ENCODE data around the gene C13orf46. TPM values are rescaled to one million over a fixed set of nuclear protein-coding genes. Genes with fewer than 3 reads are reported as not detected.

The C13orf46 gene
- polyA plus RNA-seq, 1 donor (not counting 4 experiments of a cell fraction or from before 2014, with no cell fraction given), result not detected

DNA sequence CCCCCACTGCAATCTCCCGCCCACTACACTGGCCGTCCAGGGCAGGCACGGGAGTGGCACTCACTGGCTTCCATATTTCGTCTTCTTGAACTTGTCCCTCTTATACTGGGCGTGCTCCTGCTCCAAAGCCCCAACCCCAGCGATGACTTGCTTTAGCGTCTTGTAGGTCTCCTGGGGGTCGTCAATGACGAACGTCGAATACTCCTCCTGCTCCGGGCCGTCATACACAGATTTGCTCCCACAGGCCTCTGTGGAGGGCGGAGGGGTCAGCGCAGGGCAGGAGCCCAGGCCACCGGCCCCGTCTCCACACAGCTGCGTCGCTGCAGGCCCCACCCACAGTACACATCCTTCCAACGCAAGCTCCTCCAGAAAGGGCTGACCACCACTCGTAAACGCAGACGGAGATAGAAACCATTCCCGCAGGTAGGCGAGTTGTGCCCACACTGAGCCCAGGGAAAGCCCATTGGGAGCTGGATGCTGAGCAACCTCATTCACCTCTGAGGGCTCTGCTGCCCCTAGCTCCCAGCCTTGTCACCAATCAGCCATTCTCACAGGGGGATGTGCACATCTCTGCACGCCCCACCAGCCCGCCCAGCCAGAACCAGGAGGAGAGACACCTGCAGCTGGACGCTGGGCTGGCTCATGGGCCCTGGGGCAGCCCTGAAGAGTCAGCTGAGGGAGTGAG lies 7.9 kb upstream of the C13orf46 start:
- Histone ChIP-seq H3K9ac (ENCODE audit: control insufficient read depth, extremely low read depth, insufficient read depth, low read length) (no peak overlapping the region), H2AFZ (ENCODE audit: control insufficient read depth, low read length) (no peak overlapping the region), H3K4me1 (ENCODE audit: control insufficient read depth, extremely low read depth, insufficient read depth, low read length) (peaks cover 5% of the 10 kb centered on the region), H3K79me2 (ENCODE audit: control insufficient read depth, insufficient read depth, low read length) (no peaks in the 10 kb centered on the region), H3K27me3 (ENCODE audit: control insufficient read depth, extremely low read depth, insufficient read depth, low read length) (no peaks in the 10 kb centered on the region), H3K27ac (ENCODE audit: control insufficient read depth, insufficient read depth, low read length) (no peak overlapping the region), H3K9me3 (ENCODE audit: control insufficient read depth, low read depth, low read length) (no peaks in the 10 kb centered on the region), H3K9me1 (ENCODE audit: control insufficient read depth, extremely low read depth, insufficient read depth, low read length) (no peaks in the 10 kb centered on the region), H4K20me1 (ENCODE audit: control insufficient read depth, extremely low read depth, insufficient read depth, low read length) (no peaks in the 10 kb centered on the region), H3K4me2 (ENCODE audit: control insufficient read depth, extremely low read depth, insufficient read depth, low read depth, low read length) (no peak overlapping the region), H3K4me3 (ENCODE audit: control insufficient read depth in 2 of 3, extremely low read depth in 1 of 3, insufficient read depth in 2 of 3, low read depth in 1 of 3, low read length in 3 of 3) (no peak overlapping the region), H3K36me3 (ENCODE audit: control insufficient read depth in 2 of 2, extremely low read depth in 1 of 2, insufficient read depth in 2 of 2, low read length in 2 of 2) (no peaks in the 10 kb centered on the region)
- DNase-seq (ENCODE audit: low read depth, low spot score) (no peak), FAIRE-seq (no peak)
- dilution Hi-C loops (cut with MboI; ENCODE audit: extremely low pct_ligation_motif_present, low sequenced_read_pairs), result no loop called here
- TF ChIP-seq EZH2 (IDR thresholded peaks at IDR 0.05; ENCODE audit: low read length), result no peak
- TF ChIP-seq, protein P1, sequence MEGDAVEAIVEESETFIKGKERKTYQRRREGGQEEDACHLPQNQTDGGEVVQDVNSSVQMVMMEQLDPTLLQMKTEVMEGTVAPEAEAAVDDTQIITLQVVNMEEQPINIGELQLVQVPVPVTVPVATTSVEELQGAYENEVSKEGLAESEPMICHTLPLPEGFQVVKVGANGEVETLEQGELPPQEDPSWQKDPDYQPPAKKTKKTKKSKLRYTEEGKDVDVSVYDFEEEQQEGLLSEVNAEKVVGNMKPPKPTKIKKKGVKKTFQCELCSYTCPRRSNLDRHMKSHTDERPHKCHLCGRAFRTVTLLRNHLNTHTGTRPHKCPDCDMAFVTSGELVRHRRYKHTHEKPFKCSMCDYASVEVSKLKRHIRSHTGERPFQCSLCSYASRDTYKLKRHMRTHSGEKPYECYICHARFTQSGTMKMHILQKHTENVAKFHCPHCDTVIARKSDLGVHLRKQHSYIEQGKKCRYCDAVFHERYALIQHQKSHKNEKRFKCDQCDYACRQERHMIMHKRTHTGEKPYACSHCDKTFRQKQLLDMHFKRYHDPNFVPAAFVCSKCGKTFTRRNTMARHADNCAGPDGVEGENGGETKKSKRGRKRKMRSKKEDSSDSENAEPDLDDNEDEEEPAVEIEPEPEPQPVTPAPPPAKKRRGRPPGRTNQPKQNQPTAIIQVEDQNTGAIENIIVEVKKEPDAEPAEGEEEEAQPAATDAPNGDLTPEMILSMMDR (optimal IDR thresholded peaks at IDR 0.05 in 1 of 3, IDR thresholded peaks at IDR 0.05 in 1 of 3, conservative IDR thresholded peaks at IDR 0.05 in 1 of 3; ENCODE audit: extremely low read depth in 1 of 3, insufficient read depth in 2 of 3, low read length in 3 of 3), result no peak

GRCh38 chr13:113981194-113981605 lies 7.3 kb upstream of the C13orf46 start:
- TF ChIP-seq, protein P1 (optimal IDR thresholded peaks at IDR 0.05 in 1 of 3, IDR thresholded peaks at IDR 0.05 in 1 of 3, conservative IDR thresholded peaks at IDR 0.05 in 1 of 3; ENCODE audit: extremely low read depth in 1 of 3, insufficient read depth in 2 of 3, low read length in 3 of 3), result no peak
- TF ChIP-seq EZH2 (IDR thresholded peaks at IDR 0.05; ENCODE audit: low read length), result no peak
- H4K20me1 ChIP-seq (ENCODE audit: control insufficient read depth, extremely low read depth, insufficient read depth, low read length), result no peaks in the 10 kb centered on the region
- no peaks in the 10 kb centered on the region for H3K27me3 ChIP-seq (ENCODE audit: control insufficient read depth, extremely low read depth, insufficient read depth, low read length)
- peaks cover 6% of the 10 kb centered on the region for H3K4me1 ChIP-seq (ENCODE audit: control insufficient read depth, extremely low read depth, insufficient read depth, low read length)
- H3K4me3 ChIP-seq (ENCODE audit: control insufficient read depth in 2 of 3, extremely low read depth in 1 of 3, insufficient read depth in 2 of 3, low read depth in 1 of 3, low read length in 3 of 3), result no peak overlapping the region
- FAIRE-seq, result peak; percentile 48
- no peak overlapping the region for H3K27ac ChIP-seq (ENCODE audit: control insufficient read depth, insufficient read depth, low read length)
- H3K9me3 ChIP-seq (ENCODE audit: control insufficient read depth, low read depth, low read length), result no peaks in the 10 kb centered on the region
- peak; percentile 66 for DNase-seq (ENCODE audit: low read depth, low spot score)
- dilution Hi-C loops (cut with MboI; ENCODE audit: extremely low pct_ligation_motif_present, low sequenced_read_pairs), result no loop called here
- H3K4me2 ChIP-seq (ENCODE audit: control insufficient read depth, extremely low read depth, insufficient read depth, low read depth, low read length), result no peak overlapping the region
- no peak overlapping the region for H3K9ac ChIP-seq (ENCODE audit: control insufficient read depth, extremely low read depth, insufficient read depth, low read length)
- no peaks in the 10 kb centered on the region for H3K36me3 ChIP-seq (ENCODE audit: control insufficient read depth in 2 of 2, extremely low read depth in 1 of 2, insufficient read depth in 2 of 2, low read length in 2 of 2)
- no peaks in the 10 kb centered on the region for H3K79me2 ChIP-seq (ENCODE audit: control insufficient read depth, insufficient read depth, low read length)
- H2AFZ ChIP-seq (ENCODE audit: control insufficient read depth, low read length), result no peak overlapping the region
- no peaks in the 10 kb centered on the region for H3K9me1 ChIP-seq (ENCODE audit: control insufficient read depth, extremely low read depth, insufficient read depth, low read length)
